CMK (cell line): ENCODE data around the gene CPNE6.

Experiments used
- DNase-seq: peaks from one replicate; pipeline ENCODE4 v3.0.0-alpha.2; 2010; ENCODE audit warnings: low read depth

Gene CPNE6

DNA sequence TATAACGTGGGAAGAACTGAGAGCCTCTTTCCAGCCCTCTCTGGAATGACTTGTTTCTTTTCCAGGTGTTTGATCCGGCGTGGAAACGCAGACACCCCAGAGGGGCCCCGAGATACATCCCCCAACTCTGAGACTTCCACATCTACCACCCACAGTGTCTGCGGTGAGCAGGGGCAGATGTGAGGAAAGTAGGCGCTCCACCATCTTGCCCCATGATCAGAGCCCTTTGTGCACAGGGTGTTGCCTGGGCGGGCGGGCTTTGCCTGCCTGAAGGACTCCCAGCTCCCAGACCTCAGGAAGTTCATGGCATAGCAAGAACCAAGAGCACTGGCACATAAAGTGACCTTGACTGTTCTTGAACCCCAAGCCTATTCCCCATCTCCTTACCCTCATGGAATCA is 16.7 kb upstream of the CPNE6 start:
- no peak for DNase-seq

DNA sequence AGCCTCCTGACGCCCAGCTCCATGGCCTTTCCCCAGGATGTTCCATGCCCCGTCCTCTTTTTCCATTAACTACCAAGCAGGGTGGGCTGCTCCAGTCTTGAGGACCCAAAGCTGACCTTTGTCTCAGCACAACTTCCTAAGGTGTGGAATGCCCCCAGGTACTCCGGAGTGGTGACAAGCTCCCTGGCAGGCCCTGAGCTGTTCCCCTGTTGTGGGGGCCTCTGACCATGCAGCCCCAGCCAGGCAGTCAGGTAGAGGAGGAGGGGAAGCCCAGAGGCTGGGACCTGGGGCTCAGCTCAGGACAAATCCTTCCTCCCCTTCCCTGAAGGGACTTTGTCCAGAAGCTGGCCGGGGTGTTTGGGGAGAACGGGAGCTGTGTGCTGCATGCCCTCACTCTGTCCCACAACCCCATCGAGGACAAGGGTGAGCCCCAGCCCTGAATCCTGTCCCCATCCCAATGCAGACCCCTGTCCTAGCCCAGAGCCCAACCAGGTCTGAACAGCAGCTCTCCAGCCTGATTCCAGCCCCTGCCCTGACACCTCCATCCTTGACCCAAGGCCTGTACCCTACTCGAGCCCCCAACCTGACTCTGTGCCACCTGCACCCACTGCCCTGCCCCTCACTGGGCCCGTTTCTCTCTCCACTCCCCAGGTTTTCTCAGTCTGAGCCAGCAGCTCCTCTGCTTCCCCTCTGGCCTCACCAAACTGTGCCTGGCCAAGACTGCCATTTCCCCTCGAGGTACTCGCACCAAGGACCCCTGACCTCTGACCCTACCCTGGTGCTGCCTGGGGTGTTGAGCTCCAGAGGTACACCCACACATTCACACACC is 15.2 kb upstream of the CPNE6 start:
- no peak for DNase-seq

DNA sequence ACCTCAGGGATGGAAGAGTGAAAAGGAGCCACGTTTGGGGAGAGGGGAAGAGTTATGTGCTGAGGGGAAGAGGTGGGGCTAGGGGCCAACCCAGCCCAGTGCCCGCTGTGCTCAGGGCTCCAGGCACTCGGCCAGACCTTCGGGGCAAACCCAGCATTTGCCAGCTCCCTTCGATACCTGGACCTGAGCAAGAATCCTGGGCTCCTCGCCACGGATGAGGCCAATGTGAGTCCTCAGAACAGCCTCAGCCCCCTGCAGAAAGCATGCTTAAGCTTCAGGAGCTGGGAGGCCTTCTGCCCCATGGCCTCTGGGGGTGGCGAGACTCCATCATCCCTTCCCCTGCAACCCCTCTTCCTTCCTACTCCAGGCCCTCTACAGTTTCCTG is 14.6 kb upstream of the CPNE6 start:
- no peak for DNase-seq

DNA sequence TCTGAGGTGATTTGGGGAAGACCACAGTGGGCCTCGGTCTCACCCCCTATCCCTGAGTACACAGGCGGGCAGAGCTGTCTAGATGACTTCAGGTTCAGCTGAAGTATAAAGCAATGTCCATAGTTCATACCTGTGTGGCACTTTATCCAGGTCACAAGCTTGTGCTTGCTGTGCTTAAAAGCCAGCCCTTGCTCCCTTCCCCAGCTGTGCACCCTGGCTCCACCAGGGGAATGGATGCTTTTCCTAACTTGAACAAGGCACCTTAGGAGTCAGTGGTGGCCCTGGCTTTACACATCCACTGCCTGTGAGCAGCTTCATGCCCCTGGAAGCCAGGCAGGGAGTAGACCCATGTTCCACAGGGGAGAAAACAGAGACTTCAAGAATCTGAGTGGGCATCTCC is 14.1 kb upstream of the CPNE6 start:
- DNase-seq, result no peak

DNA sequence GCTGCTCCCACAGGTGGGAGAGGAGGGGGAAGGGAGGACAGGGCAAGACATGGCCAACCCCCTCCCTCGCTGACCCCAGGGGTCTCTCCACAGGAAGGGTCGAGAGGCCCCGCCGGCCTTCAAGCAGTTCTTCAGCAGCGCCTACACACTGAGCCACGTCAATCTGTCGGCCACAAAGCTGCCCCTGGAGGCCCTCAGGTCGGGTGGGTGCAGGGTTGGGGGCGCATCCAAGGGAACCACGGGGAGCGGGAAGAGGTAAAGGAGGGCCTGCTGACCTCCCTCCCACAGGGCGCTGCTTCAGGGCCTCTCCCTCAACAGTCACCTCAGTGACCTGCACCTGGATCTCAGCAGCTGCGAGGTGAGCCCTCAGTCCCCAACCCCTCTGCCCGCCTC is 13.5 kb upstream of the CPNE6 start:
- no peak for DNase-seq

DNA sequence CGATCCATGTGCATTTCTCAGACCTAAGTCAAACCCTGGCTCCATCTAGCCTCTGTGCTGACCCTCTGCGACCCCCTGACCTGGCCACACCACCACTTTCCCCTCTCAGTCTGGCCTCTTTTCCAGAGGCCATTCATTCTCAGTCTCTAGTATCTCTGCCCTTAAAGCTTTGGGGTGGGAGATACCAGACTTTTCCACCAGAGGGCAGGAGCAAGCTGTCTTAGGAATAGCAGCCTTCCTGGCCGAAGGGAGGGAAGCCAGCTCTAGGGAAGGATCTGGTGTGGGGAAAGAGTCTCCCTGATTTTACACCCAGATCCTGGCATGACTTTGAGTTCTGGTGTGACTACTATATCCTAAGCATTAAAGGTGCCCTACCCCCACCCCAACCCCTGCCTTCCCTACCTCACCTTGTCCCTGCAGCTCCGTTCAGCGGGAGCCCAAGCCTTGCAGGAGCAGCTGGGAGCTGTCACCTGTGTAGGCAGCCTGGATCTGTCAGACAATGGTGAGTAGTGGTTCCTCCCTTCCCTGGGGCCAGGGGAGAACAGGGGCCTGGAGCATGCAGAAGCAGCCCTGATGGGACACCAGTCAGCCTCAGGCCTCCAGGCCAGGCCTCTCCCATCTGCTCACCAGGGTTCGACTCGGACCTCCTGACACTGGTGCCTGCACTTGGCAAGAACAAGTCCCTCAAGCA is 13.0 kb upstream of the CPNE6 start:
- no peak for DNase-seq

DNA sequence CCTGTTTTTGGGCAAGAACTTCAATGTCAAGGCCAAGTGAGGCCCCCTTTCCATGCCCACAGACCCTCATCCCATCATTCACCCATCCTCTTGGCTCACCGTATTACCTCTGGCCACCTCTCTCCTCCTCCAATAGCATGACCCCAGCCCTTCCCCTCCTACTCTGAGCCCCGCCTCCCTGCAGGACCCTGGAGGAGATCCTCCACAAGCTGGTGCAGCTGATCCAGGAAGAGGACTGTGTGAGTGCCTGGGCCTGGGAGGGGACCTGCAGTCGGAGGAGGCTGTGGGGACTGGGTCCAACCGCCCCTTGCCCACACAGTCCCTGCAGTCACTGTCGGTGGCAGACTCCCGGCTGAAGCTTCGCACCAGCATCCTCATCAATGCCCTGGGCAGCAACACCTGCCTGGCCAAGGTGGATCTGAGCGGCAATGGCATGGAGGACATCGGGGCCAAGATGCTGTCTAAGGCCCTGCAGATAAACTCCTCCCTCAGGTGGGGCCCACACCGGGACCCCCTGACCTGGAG is 12.3 kb upstream of the CPNE6 start:
- no peak for DNase-seq

DNA sequence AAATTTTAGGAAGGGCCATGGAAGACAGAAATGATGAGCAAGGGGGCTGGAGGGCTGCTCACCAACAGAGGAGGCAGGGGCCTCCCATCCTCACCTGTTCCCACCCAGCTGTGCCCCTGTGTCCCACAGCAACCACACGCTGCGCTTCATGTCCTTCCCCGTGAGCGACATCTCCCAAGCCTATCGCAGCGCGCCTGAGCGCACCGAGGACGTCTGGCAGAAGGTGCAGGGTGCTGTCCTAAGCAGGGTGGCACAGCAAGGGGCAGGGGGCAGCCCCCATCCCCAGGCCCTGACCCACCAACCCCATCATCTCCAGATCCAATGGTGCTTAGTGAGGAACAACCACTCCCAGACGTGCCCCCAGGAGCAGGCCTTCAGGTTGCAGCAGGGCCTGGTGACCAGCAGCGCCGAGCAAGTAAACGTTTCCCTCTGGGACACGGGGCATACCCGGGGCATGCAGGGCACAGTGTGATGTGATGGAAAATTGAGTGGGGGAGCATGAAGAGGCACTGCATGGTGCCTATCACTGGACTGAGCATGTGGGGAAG is 11.4 kb upstream of the CPNE6 start:
- DNase-seq, result no peak

DNA sequence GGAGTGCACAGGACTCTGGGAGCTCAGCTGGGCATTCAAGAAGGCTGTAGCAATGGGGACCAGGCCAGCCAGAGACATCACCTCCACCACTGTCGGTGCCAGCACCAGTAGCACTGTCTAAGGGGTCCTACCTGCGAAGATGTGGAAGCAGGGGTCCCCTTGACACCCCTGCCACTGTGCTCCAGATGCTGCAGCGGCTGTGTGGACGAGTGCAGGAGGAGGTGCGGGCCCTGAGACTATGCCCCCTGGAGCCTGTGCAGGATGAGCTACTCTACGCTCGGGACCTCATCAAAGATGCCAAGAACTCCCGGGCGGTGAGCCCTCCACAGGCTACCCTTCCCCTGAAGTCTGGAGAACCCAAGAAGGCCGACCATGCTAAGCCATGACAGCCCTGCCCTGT is 10.9 kb upstream of the CPNE6 start:
- no peak for DNase-seq

DNA sequence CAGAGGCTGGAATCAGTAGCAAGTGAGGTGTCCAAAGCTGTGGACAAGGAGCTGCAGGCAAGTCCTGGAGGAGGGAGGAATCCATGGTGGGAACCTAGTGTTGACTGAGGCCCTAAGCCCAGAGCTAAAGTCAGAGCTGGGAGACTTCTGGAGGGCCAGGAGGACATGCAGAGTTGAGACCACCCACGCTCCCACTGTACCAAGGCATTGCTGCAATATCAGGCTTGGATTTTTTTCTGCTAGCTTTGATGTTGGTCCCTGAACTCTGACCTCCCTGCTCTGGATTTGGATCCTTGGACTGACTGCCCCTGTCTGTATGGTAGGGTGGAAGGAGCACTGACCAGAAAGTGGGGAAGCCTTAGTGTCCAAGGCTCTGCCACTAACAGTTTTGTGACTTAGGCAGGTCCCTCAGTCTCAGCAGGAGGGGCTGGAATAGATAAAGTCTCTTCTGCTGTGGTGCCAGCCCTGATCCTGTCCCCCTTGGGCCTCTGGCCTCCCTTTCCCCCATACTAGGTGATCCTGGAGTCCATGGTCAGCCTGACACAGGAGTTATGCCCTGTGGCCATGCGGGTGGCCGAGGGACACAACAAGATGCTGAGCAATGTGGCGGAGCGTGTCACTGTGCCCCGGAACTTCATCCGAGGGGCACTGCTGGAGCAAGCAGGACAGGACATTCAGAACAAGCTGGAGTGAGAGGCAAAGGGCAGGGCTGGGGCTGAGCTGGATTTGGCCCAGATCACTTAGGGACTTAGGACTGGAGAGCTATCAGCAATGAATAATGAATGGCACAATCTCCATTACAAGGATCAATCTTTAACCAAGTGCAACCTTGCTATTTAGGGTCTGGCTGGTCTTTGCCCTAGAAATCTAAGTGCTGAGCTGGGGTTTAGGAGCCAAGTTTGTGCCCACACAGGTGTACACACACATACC is 10.1 kb upstream of the CPNE6 start:
- DNase-seq, result no peak

DNA sequence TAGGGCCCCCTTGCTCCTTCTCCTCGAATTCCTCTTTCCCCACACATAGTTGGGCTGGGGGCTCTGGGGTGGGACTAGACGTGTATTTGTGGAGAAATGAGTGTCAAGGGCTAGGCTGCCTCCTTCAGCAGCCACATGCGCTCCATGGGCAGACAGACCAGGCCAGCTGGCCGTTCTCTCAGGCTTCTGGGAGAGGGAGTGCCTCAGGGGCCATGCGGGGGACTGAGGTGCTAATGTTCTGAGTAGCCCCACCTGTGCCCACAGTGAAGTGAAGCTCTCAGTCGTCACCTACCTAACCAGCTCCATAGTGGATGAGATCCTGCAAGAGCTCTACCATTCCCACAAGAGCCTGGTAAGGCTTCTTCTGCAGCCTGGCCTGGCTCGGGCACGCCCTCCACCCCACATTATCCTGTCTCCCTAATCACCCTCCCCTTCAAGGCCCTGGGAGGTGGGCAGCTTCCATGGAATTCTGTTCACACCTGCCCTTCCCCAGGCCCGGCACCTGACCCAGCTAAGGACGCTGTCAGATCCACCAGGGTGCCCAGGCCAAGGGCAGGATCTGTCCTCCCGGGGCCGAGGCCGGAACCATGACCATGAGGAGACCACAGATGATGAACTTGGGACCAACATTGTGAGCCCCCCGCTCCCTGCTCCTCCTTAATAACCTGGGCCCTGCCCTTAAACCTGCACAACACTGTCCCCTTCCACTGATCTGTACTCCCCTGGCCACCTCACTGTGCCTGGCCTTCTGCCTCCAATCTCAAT is 9.0 kb upstream of the CPNE6 start:
- DNase-seq, result no peak

DNA sequence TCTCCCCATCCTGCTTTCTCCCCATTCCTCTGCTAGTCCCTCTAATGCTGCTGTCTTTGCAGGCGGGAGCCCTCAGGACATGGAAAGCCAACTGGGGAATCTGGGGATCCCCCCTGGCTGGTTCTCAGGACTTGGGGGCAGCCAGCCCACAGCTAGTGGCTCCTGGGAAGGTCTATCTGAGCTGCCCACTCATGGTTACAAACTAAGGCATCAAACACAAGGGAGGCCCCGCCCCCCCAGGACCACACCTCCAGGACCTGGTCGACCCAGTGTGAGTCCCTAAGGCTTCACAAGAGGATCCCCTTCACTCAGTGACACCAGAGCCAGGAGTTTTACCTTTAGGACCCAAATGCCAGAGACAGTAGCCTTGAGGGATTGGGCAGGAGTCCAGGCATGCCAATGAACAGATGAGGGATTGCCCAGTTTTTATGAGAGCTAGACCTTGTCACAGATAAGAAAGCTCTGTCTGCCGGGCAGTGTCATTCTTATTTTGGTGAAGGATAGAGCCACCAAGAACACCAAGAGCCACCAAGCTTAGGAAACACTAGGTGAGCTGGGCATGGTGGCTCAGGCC is 8.0 kb upstream of the CPNE6 start:
- DNase-seq, result no peak

DNA sequence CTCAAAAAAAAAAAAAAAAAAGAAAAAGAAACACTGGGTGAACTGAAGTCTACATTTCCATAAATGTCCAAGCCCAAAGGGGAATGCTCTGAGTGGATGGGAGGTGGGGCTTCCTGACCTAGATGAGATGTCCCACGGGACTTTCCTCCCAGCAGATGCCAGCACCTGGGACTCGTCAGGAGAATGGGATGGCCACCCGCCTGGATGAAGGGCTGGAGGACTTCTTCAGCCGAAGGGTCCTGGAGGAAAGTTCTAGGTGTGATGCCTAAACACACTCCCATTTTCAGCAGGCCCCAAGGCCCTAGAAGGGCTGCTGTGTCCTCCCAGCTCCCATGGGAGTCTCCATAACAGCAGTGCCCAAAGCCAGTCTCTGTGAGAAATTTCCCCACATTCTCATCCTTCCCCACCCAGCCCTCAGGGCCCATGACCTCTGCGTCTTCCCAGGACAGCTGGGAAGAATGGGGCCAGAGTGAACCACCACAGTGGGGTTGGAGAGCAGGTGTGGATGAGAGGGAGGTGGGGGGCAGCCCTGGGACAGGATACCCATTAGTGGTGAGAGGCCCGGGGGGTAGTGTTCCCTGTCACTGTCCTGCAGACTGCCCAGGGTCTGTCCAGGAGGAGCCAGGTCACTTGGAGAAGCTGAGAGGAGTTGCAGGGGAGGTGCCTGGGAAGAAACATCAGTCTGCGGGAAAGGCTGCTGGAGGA is 7.1 kb upstream of the CPNE6 start:
- no peak for DNase-seq

DNA sequence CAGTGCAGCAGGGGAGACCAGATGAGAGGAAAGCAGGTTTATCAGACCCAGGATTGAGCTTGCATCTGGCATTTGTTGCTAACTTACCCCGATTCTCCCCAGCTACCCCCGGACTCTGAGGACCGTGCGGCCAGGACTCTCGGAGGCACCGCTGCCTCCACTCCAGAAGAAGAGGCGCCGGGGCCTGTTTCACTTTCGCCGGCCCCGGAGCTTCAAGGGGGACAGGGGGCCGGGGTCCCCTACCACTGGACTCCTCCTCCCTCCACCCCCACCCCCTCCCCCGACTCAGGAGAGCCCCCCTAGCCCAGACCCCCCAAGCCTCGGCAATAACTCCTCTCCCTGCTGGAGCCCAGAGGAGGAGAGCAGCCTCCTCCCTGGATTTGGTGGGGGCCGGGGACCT is 6.5 kb upstream of the CPNE6 start:
- no peak for DNase-seq

DNA sequence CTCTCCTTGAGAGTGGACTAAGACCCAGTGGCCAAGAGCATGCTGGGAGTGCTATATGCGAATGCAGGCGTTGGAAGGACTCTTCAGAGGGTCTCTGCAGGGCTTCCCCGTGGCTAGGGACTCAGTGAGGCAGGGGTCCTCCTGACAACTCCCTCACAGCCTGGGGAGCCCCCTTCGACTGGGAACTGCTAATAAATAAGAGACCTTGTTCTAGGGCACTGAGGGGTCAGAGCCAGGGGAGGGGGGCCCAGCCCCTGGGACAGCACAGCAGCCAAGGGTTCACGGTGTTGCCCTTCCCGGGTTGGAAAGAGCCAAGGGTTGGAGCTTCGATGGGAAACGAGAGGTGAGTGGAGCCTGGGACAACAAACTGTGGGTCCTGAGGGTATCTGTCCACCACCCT is 6.0 kb upstream of the CPNE6 start:
- no peak for DNase-seq

DNA sequence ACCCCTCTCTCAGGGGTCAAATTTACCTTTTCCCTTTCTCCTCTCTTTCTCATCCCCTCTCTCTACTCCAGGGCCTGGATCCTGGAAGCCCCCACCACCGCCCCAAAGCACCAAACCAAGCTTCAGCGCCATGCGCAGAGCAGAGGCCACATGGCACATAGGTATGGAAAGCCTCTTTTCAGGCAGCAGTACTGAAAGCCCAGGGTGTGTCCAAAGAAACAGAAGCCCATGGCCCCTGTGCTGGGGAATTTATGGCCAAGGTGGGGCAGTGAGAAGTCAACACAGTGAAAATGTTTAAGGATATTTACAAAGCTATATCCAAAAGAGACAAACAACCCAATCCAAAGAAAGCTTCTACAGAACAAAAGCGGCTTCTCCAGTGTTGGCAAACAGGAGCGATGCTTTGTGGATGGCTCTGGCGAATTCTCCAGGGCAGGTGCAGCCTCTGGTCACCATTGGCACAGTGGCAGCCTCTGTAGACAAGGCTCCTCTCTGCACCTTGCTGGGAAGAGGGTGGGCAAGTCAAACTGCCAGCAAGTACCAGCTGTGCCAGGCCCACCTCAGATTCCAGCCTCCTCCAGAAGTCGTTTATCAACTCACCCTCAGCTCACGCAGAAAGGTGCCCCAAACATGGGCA is 4.7 kb upstream of the CPNE6 start:
- no peak for DNase-seq

DNA sequence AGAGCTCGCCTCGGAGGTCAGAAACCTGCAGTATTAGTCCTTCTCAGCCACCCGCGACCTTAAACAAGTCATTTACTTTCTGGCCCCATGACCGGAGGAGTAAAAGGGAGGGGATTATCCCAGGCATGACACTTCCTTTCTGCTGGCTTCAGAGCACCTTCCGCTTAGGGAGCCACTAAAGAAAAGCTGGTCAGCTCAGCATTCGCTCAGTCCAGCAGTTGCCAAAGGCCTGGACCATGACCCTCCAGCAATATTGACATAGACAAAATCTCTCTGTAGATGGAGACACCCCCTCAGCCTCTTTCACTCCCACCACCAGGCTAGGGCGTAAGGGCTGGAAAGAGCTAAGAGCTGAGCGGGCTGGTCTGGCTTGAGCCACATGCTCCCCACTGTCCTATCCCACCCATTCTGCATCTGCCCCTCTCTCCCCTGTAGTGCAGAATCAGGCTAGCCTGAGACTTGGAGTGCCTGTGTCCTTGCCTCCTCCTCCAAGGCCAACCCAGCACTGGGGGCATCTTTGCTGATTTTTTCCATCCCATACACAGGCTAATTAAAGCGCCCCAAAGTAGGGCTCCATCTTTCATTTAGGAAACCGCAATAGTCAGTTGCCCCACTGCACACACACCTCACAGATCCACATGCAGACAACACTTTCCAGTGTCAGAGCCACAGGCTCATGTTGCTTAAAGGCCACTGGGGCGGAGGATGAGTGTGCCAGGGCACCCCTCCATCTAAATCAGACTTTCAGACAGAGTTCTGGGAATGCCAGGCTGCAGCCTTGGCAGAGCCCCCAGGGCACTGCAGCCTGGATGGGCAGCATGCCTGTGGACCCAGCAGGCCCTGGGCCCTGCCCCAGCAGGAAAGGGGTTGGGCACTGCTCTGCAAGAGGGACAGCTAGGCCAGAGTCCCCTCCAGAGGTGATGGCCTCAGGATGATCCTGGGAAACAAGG is 4.0 kb upstream of the CPNE6 start:
- DNase-seq, result no peak

DNA sequence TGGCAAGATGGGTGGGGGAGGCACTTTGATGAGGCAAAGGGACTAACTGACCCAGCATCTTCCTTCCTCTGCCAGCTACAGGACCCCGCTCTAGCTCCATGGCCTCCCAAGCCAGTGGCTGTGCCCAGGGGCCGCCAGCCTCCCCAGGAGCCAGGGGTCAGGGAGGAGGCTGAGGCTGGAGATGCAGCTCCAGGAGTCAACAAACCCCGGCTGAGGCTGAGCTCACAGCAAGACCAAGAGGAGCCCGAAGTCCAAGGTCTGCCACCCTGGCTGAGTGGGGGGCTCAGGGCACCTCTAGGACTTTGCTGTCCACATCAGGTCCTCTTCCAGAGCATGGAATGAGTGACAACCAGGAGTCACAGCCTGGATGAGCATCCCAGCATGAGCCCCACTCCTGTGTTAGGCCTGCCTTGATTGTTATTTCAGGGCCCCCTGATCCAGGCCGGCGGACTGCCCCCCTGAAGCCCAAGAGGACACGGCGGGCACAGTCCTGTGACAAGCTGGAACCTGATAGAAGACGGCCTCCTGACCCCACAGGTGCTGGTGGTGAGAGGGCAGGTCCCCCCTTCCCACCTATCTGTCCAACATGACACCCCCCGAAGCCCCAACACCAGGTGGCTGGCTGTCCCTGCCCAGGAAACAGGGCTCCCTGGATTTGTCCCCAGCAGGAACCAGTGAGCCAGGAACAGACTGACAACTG is 2.5 kb upstream of the CPNE6 start:
- DNase-seq, result no peak
